NCI-H1092 treated with DMSO at 0.1 percent for 48 hours (cell line): ENCODE measurements around the gene TMIE.

ENCODE experiments used
- DNase-seq: peaks from one replicate; lab custom pipeline; 2025; lab: John Stamatoyannopoulos, UW

TMIE gene

GRCh38 chr3:46701181-46701939, at the start of gene TMIE:
Gene TMIE, plus strand, starts transcription at chr3:46701392. Its CDS starts 96 bp downstream, at chr3:46701488.
- no peak for DNase-seq

GRCh38 chr3:46655271-46655670, 45.9 kb upstream of the TMIE start:
- no peak for DNase-seq

- DNase-seq = peak; percentile 79
Measured at GRCh38 chr3:46656778-46657556, 44.2 kb upstream of the TMIE start.

GRCh38 chr3:46659285-46659684, 41.9 kb upstream of the TMIE start:
- DNase-seq = no peak

GRCh38 chr3:46660003-46660402, 41.2 kb upstream of the TMIE start:
- DNase-seq = no peak

GRCh38 chr3:46660543-46661523, 40.4 kb upstream of the TMIE start:
- peak; percentile 8 for DNase-seq

- DNase-seq = no peak
Measured at GRCh38 chr3:46661776-46662766, 39.1 kb upstream of the TMIE start.

GRCh38 chr3:46662771-46663551, 38.2 kb upstream of the TMIE start:
- DNase-seq = peak; percentile 5

GRCh38 chr3:46663591-46664135, 37.5 kb upstream of the TMIE start:
- peak; percentile 67 for DNase-seq

GRCh38 chr3:46664188-46664970, 36.8 kb upstream of the TMIE start:
- DNase-seq = no peak

- no peak for DNase-seq
Measured at GRCh38 chr3:46664971-46665762, 36.0 kb upstream of the TMIE start.

- peak; percentile 52 for DNase-seq
Measured at GRCh38 chr3:46665763-46666452, 35.3 kb upstream of the TMIE start.

GRCh38 chr3:46666453-46666845, 34.7 kb upstream of the TMIE start:
- peak; percentile 27 for DNase-seq

- DNase-seq = no peak
Measured at GRCh38 chr3:46667061-46667621, 34.1 kb upstream of the TMIE start.

GRCh38 chr3:46667657-46668056, 33.5 kb upstream of the TMIE start:
- DNase-seq = no peak

GRCh38 chr3:46668116-46668515, 33.1 kb upstream of the TMIE start:
- DNase-seq = no peak

- no peak for DNase-seq
Measured at GRCh38 chr3:46668591-46668990, 32.6 kb upstream of the TMIE start.
